ENCODE measurements around the gene HLA-DPA1. TPM values are rescaled to one million over a fixed set of nuclear protein-coding genes. Genes with fewer than 3 reads are reported as not detected.

The HLA-DPA1 gene
- total and polyA plus RNA-seq, 10 of the 15 experiments (the other 5 are each of a cell fraction or from before 2014, with no cell fraction given): 508 to 1,640 (median 829) TPM

DNA sequence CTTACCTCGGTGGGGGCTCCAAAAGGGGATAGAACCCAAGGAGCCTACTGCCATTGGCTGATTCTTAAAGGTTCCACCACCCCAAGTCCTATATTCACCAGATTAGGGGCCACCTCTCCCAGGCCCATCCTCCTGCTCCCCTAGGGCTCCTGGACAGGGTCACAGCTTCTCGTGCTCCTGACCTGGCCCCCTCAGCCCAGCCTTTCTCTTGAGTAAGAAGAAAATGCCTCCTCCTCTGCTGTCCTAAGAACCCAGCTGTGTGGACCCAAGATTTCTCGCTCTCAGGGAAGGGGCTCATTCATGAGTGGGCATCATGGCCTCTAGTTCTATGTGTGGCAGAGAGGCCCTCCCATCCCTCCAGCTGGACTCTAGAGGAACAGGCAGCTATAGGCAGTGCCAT is 18.9 kb upstream of the HLA-DPA1 start:
- ChIA-PET POLR2A (no interaction called here), CTCF (interaction anchor here (0.6 to 1.2 kb wide), 8 partner anchors 8 to 104 kb away, joined by 3 to 5 read pairs (median 3); no protein-coding TSS in a partner anchor), RAD21 (ENCODE audit: unreplicated experiment) (no interaction called here), SMC1A (ENCODE audit: uncharacterized antibody, unreplicated experiment) (interaction anchor here (0.9 to 1.2 kb wide), 4 partner anchors 22 to 78 kb away, joined by 3 read pairs; no protein-coding TSS in a partner anchor)
- no peak for DNase-seq (ENCODE audit: low read depth, low spot score)
- Histone ChIP-seq H2AFZ (ENCODE audit: control insufficient read depth, low read depth, low read length) (no peak overlapping the region), H3K9ac (ENCODE audit: control insufficient read depth, insufficient read depth, low read length) (no peak overlapping the region), H3K79me2 (ENCODE audit: control insufficient read depth, insufficient read depth, low read length) (no peaks in the 10 kb centered on the region), H3K4me2 (ENCODE audit: control insufficient read depth, insufficient read depth) (no peak overlapping the region), H3K9me3 (replicated peaks; ENCODE audit: control insufficient read depth, insufficient read depth, low read length) (no peaks in the 10 kb centered on the region; the same call in 2 of the 3 replicates), H4K20me1 (ENCODE audit: control insufficient read depth, insufficient read depth) (no peaks in the 10 kb centered on the region), H3K36me3 (ENCODE audit: control insufficient read depth in 2 of 2, insufficient read depth in 2 of 2, low read length in 1 of 2) (no peaks in the 10 kb centered on the region; a peak in 1 of 4 replicates), H3K4me1 (ENCODE audit: control insufficient read depth, insufficient read depth, low read length) (no peaks in the 10 kb centered on the region), H3K4me3 (no peak overlapping the region), H3K27me3 (replicated peaks in 1 of 2; ENCODE audit: control insufficient read depth in 2 of 2, insufficient read depth in 2 of 2, low read length in 1 of 2) (no peaks in the 10 kb centered on the region), H3K27ac (ENCODE audit: control insufficient read depth, insufficient read depth) (no peak overlapping the region)
- 78% methylated on average over 3 of the region's 3 CpGs for WGBS (ENCODE audit: insufficient coverage, insufficient replicate concordance, low lambda C conversion rate, missing lambda C conversion rate)
- ATAC-seq: no peak
- TF ChIP-seq SMAD5 (IDR thresholded peaks at IDR 0.05; ENCODE audit: low read depth) (no peak), CBX3 (IDR thresholded peaks at IDR 0.05; ENCODE audit: borderline replicate concordance, low read depth) (no peak), ZNF622 (IDR thresholded peaks at IDR 0.05) (no peak), TBL1XR1 (IDR thresholded peaks at IDR 0.05; ENCODE audit: low read depth, low read length) (no peak), CBX5 (IDR thresholded peaks at IDR 0.05; ENCODE audit: low read depth) (no peak), USF1 (IDR thresholded peaks at IDR 0.05; ENCODE audit: borderline replicate concordance, extremely low read length, insufficient read depth, low read depth, low read length) (no peak), HDAC2 (IDR thresholded peaks at IDR 0.05) (no peak), ZBED1 (IDR thresholded peaks at IDR 0.05; ENCODE audit: borderline replicate concordance) (no peak), PML (IDR thresholded peaks at IDR 0.05; ENCODE audit: low read length) (no peak), ATF2 (IDR thresholded peaks at IDR 0.05; ENCODE audit: low read length) (no peak), ASH2L (IDR thresholded peaks at IDR 0.05; ENCODE audit: borderline replicate concordance, low read depth) (no peak), BRCA1 (IDR thresholded peaks at IDR 0.05; ENCODE audit: low read depth, low read length) (no peak), IRF4 (IDR thresholded peaks at IDR 0.05; ENCODE audit: low read depth, low read length) (no peak), SIX5 (IDR thresholded peaks at IDR 0.05; ENCODE audit: low read depth, low read length, severe bottlenecking) (no peak)
- intact Hi-C loops (cut with micrococcal nuclease; ENCODE audit: unreplicated experiment) (loop anchor here (2.0 kb wide), 1 partner anchor 78 kb away; no protein-coding TSS in a partner anchor), in situ Hi-C loops (cut with MboI) (no loop called here)
- FAIRE-seq: no peak
- BruUV-seq (replicated peaks): no TSS peak

All from GM12878 (cell line).